Liver (tissue), 9 donors: Measurements from ENCODE around the gene KATNAL1. TPM values are rescaled to one million over a fixed set of nuclear protein-coding genes. Genes with fewer than 3 reads are reported as not detected.

Experiments
- DNase-seq: peaks from one replicate; pipeline ENCODE4 v3.0.0-alpha.2; 2017; ENCODE audit warnings: low spot score
- H3K27ac ChIP-seq, 2 donors: one replicate each; pipeline ENCODE4 v1.7.0; 2013; ENCODE audit warnings: inconsistent platforms in 2 of 2, low read length in 2 of 2, control low read depth in 1 of 2, low read depth in 1 of 2, mild to moderate bottlenecking in 1 of 2
- H3K27me3 ChIP-seq, 4 donors: one replicate each; pipeline versions ENCODE4 v1.6.1 to v1.7.0; 2013; ENCODE audit warnings: low read length in 3 of 4, inconsistent platforms in 1 of 4, mild to moderate bottlenecking in 1 of 4, moderate library complexity in 1 of 4; ENCODE audit not compliant: control insufficient read depth in 4 of 4, insufficient read depth in 4 of 4
- H3K36me3 ChIP-seq, 4 donors: one replicate each; pipeline versions ENCODE4 v1.6.1 to v1.7.0; 2013; ENCODE audit warnings: low read length in 3 of 4, mild to moderate bottlenecking in 3 of 4, low read depth in 1 of 4, moderate library complexity in 1 of 4; ENCODE audit not compliant: control insufficient read depth in 4 of 4, insufficient read depth in 3 of 4
- H3K4me1 ChIP-seq, 4 donors: one replicate each; pipeline versions ENCODE4 v1.6.1 to v1.7.0; 2013; ENCODE audit warnings: low read length in 3 of 4, mild to moderate bottlenecking in 3 of 4, moderate library complexity in 1 of 4; ENCODE audit not compliant: control insufficient read depth in 4 of 4, insufficient read depth in 4 of 4
- H3K4me3 ChIP-seq, 3 donors: one replicate each; pipeline versions ENCODE4 v1.6.1 to v1.7.0; 2013; ENCODE audit warnings: low read length in 3 of 3, control low read depth in 1 of 3, low read depth in 1 of 3, mild to moderate bottlenecking in 1 of 3
- H3K9ac ChIP-seq, 2 donors: one replicate each; pipeline ENCODE4 v1.7.0; 2013; ENCODE audit warnings: low read length in 2 of 2, mild to moderate bottlenecking in 2 of 2, moderate library complexity in 2 of 2, control low read depth in 1 of 2, low read depth in 1 of 2
- H3K9me3 ChIP-seq, 4 donors: one replicate each; pipeline versions ENCODE4 v1.6.1 to v1.7.0; 2013; ENCODE audit warnings: low read length in 3 of 4; ENCODE audit not compliant: control insufficient read depth in 4 of 4
- ATF3 ChIP-seq: IDR thresholded peaks from 2 replicates; pipeline ENCODE4 v1.6.1; 2016; ENCODE audit warnings: antibody characterized with exemption
- CTCF ChIP-seq: fragments of 150-350 bp; IDR thresholded peaks from 2 replicates; pipeline ENCODE4 v1.5.1; 2017; ENCODE audit warnings: improper control_type of control experiment, low read depth, low read length; ENCODE audit not compliant: missing input control
- EGR1 ChIP-seq, 2 donors: IDR thresholded peaks; 2 replicates each; pipeline ENCODE4 v1.6.1; 2016 to 2018; ENCODE audit warnings: antibody characterized with exemption in 2 of 2, low read depth in 2 of 2
- FOXA1 ChIP-seq: IDR thresholded peaks from 2 replicates; pipeline ENCODE4 v1.6.1; 2016; ENCODE audit warnings: antibody characterized with exemption
- FOXA2 ChIP-seq: IDR thresholded peaks from 2 replicates; pipeline ENCODE4 v1.6.1; 2016; ENCODE audit warnings: antibody characterized with exemption
- GABPA ChIP-seq, 2 donors: IDR thresholded peaks in 1 of 2; conservative IDR thresholded peaks in 1 of 2; 2 replicates each; pipeline ENCODE4 v1.6.1; 2016; ENCODE audit warnings: antibody characterized with exemption in 2 of 2, mild to moderate bottlenecking in 1 of 2, moderate library complexity in 1 of 2
- HNF4G ChIP-seq: IDR thresholded peaks from 2 replicates; pipeline ENCODE4 v1.6.1; 2016; ENCODE audit warnings: antibody characterized with exemption
- JUND ChIP-seq, 2 donors: IDR thresholded peaks; 2 replicates each; pipeline ENCODE4 v1.6.1; 2016; ENCODE audit warnings: antibody characterized with exemption in 2 of 2
- NR2F2 ChIP-seq: IDR thresholded peaks from 2 replicates; pipeline ENCODE4 v1.6.1; 2016; ENCODE audit warnings: antibody characterized with exemption
- RAD21 ChIP-seq, 2 donors: IDR thresholded peaks; 2 replicates each; pipeline ENCODE4 v1.6.1; 2016; ENCODE audit warnings: antibody characterized with exemption in 2 of 2, mild to moderate bottlenecking in 2 of 2
- REST ChIP-seq: IDR thresholded peaks from 2 replicates; pipeline ENCODE4 v1.6.1; 2016; ENCODE audit warnings: antibody characterized with exemption, mild to moderate bottlenecking
- RXRA ChIP-seq, 2 donors: IDR thresholded peaks; 2 replicates each; pipeline ENCODE4 v1.6.1; 2017 to 2018; ENCODE audit warnings: antibody characterized with exemption in 2 of 2, mild to moderate bottlenecking in 1 of 2
- SP1 ChIP-seq: IDR thresholded peaks from 2 replicates; pipeline ENCODE4 v1.6.1; 2018; ENCODE audit warnings: antibody characterized with exemption, mild to moderate bottlenecking
- TAF1 ChIP-seq: conservative IDR thresholded peaks from 2 replicates; pipeline ENCODE4 v1.6.1; 2016; ENCODE audit warnings: antibody characterized with exemption, mild to moderate bottlenecking
- YY1 ChIP-seq: IDR thresholded peaks from 2 replicates; pipeline ENCODE4 v1.6.1; 2016; ENCODE audit warnings: antibody characterized with exemption, mild to moderate bottlenecking
- ZBTB33 ChIP-seq: IDR thresholded peaks from 2 replicates; pipeline ENCODE4 v1.6.1; 2016; ENCODE audit warnings: antibody characterized with exemption
- WGBS: extraction: QIAGEN DNeasy Blood & Tissue Kit; methylation state at CpG from one replicate; pipeline ENCODE4 v1.1.7; 2013; 5-methylcytosine and 5-hydroxymethylcytosine counted together
- polyA plus RNA-seq, 2 donors: library from polyadenylated mRNA; stranded (reverse) in 1 of 2; unstranded in 1 of 2; fragments of 200-250 nt in 1 of 2; fragments of >200 nt in 1 of 2; fragmentation: Nextera tagmentation in 1 of 2; extraction: Ambion mirVana in 1 of 2; gene quantifications; one replicate each; pipeline versions ENCODE4 v1.2.1 to v1.2.3, GENCODE V29; 2013 to 2015
- total RNA-seq, 2 donors: library from RNA; depleted of rRNA; stranded (reverse); fragments of >200 nt; gene quantifications; one replicate each; pipeline ENCODE4 v1.2.3, GENCODE V29; 2014
- TF ChIP-seq, protein P1 (sequence below): IDR thresholded peaks from 2 replicates; pipeline ENCODE4 v1.6.1; 2016; ENCODE audit warnings: antibody characterized with exemption
- donor health status: healthy.
- donor health status: healthy.
- donor health status: healthy.
- donor health status: healthy.
- donor health status: healthy.

KATNAL1 gene
- total and polyA plus RNA-seq, 4 donors: 2.7 to 12.8 (median 6.0) TPM

GRCh38 chr13:30211745-30212144, 95.6 kb downstream of the KATNAL1 start:
- H3K27me3 ChIP-seq: no peaks in the 10 kb centered on the region
- no peak for TF ChIP-seq CTCF
- H3K36me3 ChIP-seq: peaks cover 0 to 3% (median 1%) of the 10 kb centered on the region in 4 donors
- no peaks in the 10 kb centered on the region for H3K4me1 ChIP-seq
- no peak overlapping the region for H3K4me3 ChIP-seq
- H3K27ac ChIP-seq: no peak overlapping the region
- H3K9me3 ChIP-seq: no peaks in the 10 kb centered on the region
- DNase-seq: no peak
- H3K9ac ChIP-seq: no peak overlapping the region
- WGBS: 64% methylated on average over 3 of the region's 3 CpGs

- Histone ChIP-seq H3K4me3 (no peak overlapping the region), H3K4me1 (no peaks in the 10 kb centered on the region), H3K36me3 (peaks cover 0 to 3% (median 1%) of the 10 kb centered on the region in 4 donors), H3K27me3 (no peaks in the 10 kb centered on the region), H3K27ac (no peak overlapping the region), H3K9ac (no peak overlapping the region), H3K9me3 (no peaks in the 10 kb centered on the region)
- no peak for DNase-seq
- TF ChIP-seq YY1 (no peak), HNF4G (no peak), TAF1 (no peak), EGR1 (IDR thresholded peaks at IDR 0.05; ENCODE audit: low read depth in 2 of 2) (no peak), SP1 (no peak), NR2F2 (no peak), RXRA (IDR thresholded peaks at IDR 0.05) (no peak), GABPA (IDR thresholded peaks at IDR 0.05 in 1 of 2, conservative IDR thresholded peaks at IDR 0.05 in 1 of 2) (no peak), RAD21 (IDR thresholded peaks at IDR 0.05) (no peak), FOXA1 (no peak), FOXA2 (no peak), ZBTB33 (no peak)
- TF ChIP-seq, protein P1, sequence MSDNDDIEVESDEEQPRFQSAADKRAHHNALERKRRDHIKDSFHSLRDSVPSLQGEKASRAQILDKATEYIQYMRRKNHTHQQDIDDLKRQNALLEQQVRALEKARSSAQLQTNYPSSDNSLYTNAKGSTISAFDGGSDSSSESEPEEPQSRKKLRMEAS: no peak
- WGBS: 98% methylated on average over 3 of the region's 3 CpGs
Measured at GRCh38 chr13:30204564-30204963, 102.8 kb downstream of the KATNAL1 start.

DNA sequence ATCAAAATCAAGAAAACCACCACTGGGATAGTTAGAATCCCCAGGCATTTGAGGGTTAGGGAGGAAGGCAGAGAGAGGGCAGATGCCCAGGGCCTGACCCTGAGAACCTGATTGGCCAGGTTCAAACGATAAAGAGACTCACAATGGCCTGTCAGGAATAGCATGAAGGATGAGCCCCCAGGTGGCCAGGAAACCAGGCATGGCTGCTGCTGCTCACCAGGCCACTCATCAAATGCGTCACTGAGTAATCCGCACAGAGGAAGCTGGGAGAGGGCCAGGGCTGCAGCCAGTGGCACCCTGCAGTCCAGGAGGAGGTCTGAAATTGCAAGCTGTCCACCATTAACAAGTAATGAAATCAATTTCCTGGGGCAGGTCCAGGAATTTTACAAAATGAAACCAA, 111.3 kb downstream of the KATNAL1 start:
- H3K9ac ChIP-seq: no peak overlapping the region

More for the DNA sequence above, 111.3 kb downstream of the KATNAL1 start:
- no peaks in the 10 kb centered on the region for H3K36me3 ChIP-seq
- H3K27me3 ChIP-seq: no peaks in the 10 kb centered on the region
- TF ChIP-seq, protein P1: no peak
- TF ChIP-seq TAF1: no peak
- no peak for TF ChIP-seq FOXA2
- no peak for TF ChIP-seq NR2F2
- no peak for TF ChIP-seq FOXA1
- no peak for TF ChIP-seq JUND (IDR thresholded peaks at IDR 0.05)
- no peak for TF ChIP-seq REST
- TF ChIP-seq RXRA (IDR thresholded peaks at IDR 0.05): no peak
- no peak for TF ChIP-seq EGR1 (IDR thresholded peaks at IDR 0.05; ENCODE audit: low read depth in 2 of 2)
- TF ChIP-seq ATF3: no peak
- TF ChIP-seq YY1: no peak
- TF ChIP-seq RAD21 (IDR thresholded peaks at IDR 0.05): no peak
- no peak for TF ChIP-seq SP1
- TF ChIP-seq CTCF: no peak
- TF ChIP-seq GABPA (IDR thresholded peaks at IDR 0.05 in 1 of 2, conservative IDR thresholded peaks at IDR 0.05 in 1 of 2): no peak
- no peak overlapping the region for H3K27ac ChIP-seq
- H3K4me3 ChIP-seq: no peak overlapping the region
- 81% methylated on average over 3 of the region's 3 CpGs for whole genome bisulfite sequencing
- H3K4me1 ChIP-seq: no peaks in the 10 kb centered on the region
- no peaks in the 10 kb centered on the region for H3K9me3 ChIP-seq
- no peak for DNase-seq
